Stimulated activated CD8-positive, alpha-beta memory T cell treated with anti-CD3 and anti-CD28 coated beads, Interleukin-12 subunit alpha, Interleukin-12 subunit beta, amount 100 ng/mL, for 24 hours (primary cell): ENCODE data around the gene ZDHHC14.

Experiments used
- DNase-seq: peaks from one replicate; pipeline ENCODE4 v3.0.0-alpha.2; 2020; ENCODE audit errors: extremely low read depth

The ZDHHC14 gene

DNA sequence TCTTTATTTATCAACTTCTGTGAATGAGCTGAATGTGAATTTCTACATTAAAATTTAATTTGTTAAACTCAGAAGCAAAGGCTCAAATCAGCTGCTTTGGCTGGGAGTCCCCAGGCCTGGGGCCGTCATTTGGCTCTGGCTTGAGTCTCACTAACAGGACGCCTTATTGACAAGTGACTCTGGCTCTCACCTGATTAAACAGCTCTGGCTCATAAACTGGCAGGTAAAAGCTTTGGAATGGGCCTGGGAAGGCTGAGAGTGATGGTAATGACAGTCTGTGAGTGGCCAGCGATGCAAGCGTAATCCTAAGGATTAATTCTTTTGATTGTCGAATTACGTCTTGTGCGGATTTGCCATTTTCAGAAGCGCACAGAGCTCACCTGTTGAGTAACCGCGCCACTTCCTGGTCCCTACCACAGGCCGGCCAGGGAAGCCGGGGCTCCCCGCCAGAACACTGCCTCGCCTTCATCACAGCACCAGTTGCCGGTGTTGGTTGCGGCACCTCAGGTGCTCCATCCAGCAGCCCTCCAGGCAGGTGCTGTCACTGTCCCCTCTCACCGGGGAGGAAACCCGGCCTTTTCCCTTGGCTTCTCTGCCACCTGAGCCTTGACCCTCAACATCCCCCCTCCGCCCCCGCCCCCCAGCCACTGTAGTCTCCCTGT lies 110.7 kb downstream of the ZDHHC14 start:
- no peak for DNase-seq

- DNase-seq: no peak
Measured at GRCh38 chr6:157492249-157492648, 111.3 kb downstream of the ZDHHC14 start.

DNA sequence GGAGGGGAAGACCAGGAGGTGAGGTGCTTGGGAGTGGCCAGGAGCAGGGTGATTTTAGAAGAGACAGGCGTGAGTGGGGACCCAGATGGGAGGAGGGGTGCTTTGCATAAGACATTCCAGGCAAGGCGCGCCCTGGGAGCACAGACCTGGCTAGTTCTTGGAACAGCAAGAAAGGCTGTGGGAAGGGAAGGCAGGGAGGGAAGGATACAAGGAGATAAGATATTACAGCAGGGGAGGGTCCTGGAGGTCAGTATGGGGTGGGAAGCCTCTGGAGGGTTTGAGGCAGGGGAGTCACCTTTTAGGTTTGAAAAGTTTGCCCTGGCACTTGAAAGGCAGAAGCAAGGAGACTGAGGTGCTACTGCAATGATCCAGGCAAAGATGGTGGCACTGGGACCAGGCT lies 111.8 kb downstream of the ZDHHC14 start:
- DNase-seq: no peak

DNA sequence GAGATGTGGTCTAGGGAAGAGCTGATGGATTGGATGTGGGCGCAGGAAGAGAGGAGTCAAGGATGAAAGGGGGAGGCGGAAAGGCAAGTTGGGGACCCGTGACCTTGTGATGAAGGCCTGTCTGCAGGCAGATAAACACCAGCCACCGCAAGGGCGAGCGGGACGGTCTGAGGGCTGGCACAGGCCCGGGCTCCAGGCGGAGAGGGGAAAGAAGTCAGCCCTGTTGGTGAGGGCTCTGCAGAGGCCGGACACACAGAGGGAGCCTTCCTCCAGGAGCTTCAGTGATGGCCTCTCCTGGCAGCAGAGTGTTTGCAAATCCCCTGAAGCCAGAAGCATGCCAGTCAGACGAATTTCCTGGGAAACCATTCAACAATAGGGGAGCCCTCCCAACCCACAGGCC lies 112.2 kb downstream of the ZDHHC14 start:
- no peak for DNase-seq

DNA sequence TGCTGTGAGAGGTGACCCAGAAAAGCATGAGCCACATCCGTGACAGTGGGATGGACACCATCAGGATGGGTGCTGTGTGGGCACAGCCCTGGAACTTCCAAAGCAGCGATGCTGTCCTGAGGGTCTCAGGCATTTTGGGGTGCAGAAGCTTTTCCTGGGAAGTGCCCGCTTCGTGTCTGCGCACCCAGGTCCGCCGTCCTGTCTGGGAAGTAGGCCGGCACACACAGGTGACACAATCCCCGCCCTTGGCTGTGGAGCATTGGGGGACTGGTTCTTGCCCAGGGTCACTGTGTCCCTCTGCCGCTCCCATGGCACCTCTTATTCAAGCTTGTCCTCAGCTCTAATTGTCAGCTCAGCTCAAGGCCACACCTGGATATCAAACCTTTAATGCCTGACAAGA lies 112.6 kb downstream of the ZDHHC14 start:
- DNase-seq: no peak

GRCh38 chr6:157494132-157494710 lies 113.2 kb downstream of the ZDHHC14 start:
- no peak for DNase-seq

DNA sequence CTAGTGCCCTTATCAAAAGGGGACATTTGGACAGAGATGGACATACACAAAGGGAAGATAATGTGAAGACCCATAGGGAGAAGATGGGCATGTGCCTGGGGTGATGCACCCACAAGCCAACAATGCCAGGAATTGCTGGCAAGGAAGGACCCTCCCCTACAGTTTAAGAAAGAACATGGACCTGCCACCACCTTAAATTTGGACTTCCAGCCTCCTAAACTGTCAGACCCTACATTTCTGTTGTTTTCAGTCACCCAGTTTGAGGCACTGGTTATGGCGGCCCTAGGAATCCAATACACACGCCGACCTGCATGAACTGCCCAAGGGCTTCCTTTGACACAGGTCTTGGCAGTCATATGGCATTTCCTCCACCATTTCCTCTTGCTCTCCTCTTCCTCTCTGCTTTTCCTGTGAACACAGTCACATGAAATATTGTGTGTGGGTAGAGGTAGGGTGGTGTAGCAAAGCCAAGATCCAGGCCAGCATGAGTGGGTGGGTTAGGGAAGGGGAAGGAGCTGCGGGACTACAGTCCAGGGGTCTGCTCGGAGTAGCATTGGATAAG lies 115.6 kb downstream of the ZDHHC14 start:
- no peak for DNase-seq

DNA sequence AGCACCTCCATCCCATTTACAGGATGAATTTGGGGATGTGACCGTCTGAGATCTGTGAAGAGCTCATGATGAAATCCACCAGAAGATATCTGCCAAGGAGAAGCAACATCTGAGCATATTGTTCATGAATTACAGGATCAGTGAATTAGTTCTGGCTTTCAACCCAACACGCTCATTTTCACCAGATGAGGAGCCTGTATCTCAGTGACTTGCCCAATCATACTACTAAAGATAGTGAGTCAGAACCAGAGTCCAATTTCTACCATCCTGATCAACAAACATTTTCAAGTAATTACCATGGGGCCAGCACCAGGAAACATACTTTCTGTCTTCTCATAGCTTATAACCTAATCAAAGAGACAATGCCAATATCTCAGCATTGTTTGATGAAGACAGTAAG lies 116.6 kb downstream of the ZDHHC14 start:
- DNase-seq: no peak

GRCh38 chr6:157498817-157499216 lies 117.8 kb downstream of the ZDHHC14 start:
- no peak for DNase-seq

GRCh38 chr6:157500022-157500421 lies 119.0 kb downstream of the ZDHHC14 start:
- no peak for DNase-seq

DNA sequence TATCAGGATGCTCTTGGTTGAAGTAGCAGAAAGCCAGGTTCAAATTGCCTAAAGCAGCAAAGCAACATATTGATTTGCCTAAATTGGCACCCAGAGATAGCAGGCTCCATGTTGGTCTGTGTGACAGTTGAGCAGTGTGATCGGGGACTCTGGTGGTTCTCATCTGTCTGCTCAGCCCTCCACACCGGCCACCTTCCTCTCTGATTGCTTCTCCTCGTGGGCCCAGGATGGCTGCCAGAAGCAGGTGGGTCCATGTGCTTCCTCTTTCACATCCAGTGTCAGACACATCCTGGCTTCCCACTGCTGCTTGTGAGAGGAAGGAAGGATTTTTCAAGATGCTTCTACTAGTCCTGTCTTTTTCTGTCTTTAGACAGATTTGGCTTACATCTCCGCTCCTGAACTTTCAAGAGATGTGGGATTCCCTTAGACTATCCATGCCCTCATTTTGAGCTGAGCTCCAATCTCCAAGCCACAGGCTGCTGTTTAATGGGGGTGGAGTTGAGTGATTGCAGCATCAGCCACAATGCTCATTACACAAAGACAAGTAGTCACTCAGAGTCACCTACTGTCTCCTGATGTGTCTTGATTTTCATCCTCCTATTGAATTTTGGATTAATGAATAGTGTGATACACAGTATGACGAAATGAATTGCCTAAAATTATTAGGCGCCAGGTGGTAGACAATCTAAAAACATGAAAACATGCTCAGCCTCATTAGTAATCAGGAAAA lies 122.2 kb downstream of the ZDHHC14 start:
- DNase-seq: no peak

GRCh38 chr6:157505912-157506491 lies 125.0 kb downstream of the ZDHHC14 start:
- DNase-seq: no peak

- no peak for DNase-seq
Measured at GRCh38 chr6:157510323-157511188, 129.6 kb downstream of the ZDHHC14 start.

DNA sequence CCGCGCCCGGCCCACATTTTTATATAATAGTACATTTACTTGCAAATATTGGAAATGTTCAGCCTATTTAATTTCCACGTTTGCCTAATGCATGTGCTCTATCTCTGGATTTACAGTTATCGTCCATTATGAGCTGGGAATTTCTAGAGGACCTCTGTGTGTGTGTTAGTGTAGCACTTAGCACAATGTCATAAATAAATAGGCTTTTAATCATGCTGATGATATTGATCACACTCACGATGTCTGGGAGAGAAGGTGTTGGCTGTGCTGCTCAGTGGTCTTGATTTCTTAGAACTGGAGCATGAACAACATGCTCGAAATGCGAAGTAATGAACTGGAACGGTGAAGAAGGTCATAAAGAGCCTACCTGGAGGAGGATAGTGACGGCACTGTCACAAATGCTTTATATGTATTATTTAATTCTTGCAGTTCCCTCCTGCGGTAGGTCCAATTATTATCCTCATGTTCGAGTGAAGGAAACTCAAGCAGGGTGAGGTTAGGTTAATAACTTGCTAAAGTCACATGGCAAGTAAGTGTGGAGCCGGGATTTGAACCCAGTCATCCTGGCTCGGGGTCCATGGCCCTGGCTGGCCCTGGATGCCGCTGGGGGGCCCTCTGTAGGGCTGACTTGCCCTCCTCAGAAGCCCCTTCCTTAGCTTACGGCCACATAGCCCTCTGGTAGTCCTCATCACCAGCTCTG lies 130.8 kb downstream of the ZDHHC14 start:
- DNase-seq: no peak

DNA sequence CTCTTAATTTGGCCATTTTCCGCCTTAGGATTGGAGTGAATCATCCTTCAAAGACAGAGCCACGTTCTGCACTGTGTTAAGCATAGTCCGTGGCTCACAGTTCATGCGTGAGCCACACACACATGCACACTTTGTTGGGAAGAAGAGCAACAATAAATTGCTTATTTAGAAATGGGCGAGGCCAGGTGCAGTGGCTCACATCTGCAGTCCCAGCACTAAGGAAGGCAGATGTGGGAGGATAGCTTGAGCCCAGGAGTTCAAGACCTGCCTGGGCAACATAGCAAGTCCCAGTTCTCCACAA lies 131.3 kb downstream of the ZDHHC14 start:
- DNase-seq: no peak

- DNase-seq: no peak
Measured at GRCh38 chr6:157513004-157513603, 132.1 kb downstream of the ZDHHC14 start.

GRCh38 chr6:157513619-157514485 lies 132.9 kb downstream of the ZDHHC14 start:
- DNase-seq: no peak

DNA sequence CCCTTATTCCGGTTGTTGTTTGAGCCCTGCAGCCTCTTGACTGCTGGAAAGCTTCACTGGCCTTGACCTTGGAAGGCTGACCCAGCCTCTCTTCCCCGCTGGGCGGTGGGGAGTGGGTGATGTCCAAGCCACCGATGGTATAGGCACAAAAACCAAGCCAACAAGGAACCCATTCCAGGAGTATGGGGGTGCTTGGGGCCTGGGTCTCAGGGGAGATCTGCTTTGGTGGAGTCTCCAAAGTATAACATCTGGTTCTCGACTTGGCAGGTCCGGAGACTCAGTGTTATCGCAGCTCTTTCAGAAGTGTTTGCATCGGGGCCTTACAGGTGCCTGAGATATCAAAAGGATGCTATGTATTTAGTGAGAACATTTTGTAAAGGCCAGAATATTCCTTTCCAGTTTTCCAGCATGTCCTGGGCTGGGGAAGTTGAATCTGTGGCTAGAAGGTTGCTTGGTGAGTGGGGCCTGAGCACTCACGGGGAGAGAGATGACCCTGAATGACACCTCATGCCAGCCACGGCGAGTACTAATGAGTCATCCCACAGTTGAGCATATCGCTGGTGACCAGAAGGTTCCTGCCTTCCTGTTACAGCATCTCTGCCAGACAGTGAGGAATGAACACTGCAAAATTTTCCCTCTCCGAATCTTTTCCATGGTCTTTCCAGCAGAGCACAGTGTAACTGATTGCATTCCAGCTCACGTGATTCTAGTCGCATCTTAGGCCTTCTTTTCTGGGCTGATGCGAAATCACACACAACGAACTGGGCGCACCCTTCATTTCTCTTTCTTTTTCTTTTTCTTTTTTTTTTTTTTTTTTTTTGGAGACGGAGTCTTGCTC lies 133.9 kb downstream of the ZDHHC14 start:
- no peak for DNase-seq
